ENCODE results near the gene KCTD18.

GRCh38 chr2:200444530-200444929 is 65.3 kb downstream of the KCTD18 start:
- TF ChIP-seq CTCF (IDR thresholded peaks at IDR 0.05) (no peak), ZFX (IDR thresholded peaks at IDR 0.05; ENCODE audit: borderline replicate concordance) (no peak)

All from 22Rv1 (cell line).